ENCODE results near the gene FUBP3.

FUBP3 gene

GRCh38 chr9:130633336-130634190, 54.2 kb downstream of the FUBP3 start:
- in situ Hi-C loops (cut with HindIII; ENCODE audit: low sequenced_read_pairs) = no loop called here

- in situ Hi-C loops (cut with HindIII; ENCODE audit: low sequenced_read_pairs) = no loop called here
These were observed 54.9 kb downstream of the FUBP3 start for GRCh38 chr9:130634191-130634768.

DNA sequence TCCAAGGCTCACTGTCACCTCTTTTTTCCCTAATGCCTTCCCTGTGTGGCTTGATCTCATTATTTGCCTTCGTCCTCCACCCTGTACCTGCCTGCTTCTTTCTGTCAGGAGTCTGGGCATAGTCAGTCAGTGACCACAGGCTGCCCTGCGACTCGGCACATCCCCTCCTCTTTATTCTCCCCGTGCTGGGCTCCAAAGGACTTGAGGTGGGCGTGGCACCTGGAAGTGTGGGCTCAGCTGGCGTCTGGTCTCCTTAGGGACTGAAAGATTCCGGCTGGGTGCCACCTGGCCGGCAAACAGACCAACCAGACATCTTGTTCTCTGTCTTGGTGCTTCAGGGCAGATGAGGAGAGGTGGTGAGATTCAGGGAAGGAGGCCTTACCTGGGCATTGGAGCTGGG, 55.4 kb downstream of the FUBP3 start:
- in situ Hi-C loops (cut with HindIII; ENCODE audit: low sequenced_read_pairs) = no loop called here

DNA sequence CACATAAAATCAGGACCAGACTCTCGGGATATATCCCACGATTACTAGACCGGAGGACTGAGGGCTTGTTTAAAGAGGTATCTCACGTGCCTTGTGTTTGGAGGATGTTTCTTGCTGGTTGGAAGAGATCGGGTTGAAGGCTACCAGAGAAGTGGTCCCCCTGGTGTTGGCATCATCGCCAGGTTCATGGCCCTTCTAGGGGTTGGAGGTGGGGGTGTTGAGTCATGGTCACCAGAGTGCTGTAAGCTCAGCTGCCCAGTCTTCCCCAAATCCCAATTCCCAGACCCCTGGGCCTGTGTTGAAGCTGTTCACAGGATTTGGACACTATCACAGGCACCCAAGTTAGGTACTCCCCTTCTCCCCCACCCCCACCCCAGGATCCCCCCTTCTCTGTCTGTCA, 55.9 kb downstream of the FUBP3 start:
- in situ Hi-C loops (cut with HindIII; ENCODE audit: low sequenced_read_pairs) = no loop called here

DNA sequence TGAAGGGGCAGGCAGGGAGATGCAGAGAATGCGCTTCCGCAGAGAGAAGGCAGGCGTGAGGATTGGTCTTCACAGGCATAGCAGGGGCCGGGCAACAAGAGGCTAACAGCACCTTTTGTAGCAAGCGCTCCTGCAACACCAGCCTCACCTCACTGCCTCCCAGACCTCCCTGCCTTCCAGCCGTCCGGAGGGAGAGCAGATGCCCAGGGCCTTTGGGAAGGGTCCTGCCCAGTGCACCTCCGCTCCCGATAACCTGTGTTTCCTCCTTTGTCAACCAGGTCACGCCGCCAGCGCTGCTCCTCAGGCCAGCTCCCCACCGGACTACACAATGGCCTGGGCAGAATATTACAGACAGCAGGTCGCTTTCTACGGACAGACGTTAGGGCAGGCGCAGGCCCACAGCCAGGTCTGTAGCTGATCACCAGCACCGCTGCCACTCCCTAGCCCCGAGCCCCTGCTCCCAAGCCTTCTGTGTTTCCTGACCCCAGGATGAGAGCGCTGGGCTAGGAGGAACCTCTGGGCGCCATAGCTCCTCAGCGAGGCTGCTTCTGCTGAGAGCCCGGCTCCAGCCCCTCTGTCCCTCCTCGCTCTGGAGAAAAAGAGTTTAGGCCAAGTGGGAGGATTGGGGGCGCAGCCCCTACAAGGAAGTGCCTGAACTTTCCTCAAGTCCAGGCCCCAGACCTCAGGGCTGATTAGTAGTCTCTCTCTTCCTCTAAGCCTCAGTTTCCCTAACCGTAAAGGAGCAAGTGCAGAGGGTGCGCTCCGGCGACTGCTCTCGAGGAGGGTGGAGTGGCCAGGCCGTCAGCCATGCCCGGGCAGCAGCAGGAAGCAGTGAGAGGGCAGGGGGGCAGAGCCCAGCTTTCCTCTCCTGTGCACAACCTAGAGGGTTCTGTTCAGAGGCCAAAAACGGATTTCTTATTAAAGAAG, 56.6 kb downstream of the FUBP3 start:
- in situ Hi-C loops (cut with HindIII; ENCODE audit: low sequenced_read_pairs) = no loop called here

GRCh38 chr9:130636648-130637020, 57.3 kb downstream of the FUBP3 start:
- in situ Hi-C loops (cut with HindIII; ENCODE audit: low sequenced_read_pairs) = no loop called here

GRCh38 chr9:130638284-130639123, 59.1 kb downstream of the FUBP3 start:
- in situ Hi-C loops (cut with HindIII; ENCODE audit: low sequenced_read_pairs) = no loop called here

DNA sequence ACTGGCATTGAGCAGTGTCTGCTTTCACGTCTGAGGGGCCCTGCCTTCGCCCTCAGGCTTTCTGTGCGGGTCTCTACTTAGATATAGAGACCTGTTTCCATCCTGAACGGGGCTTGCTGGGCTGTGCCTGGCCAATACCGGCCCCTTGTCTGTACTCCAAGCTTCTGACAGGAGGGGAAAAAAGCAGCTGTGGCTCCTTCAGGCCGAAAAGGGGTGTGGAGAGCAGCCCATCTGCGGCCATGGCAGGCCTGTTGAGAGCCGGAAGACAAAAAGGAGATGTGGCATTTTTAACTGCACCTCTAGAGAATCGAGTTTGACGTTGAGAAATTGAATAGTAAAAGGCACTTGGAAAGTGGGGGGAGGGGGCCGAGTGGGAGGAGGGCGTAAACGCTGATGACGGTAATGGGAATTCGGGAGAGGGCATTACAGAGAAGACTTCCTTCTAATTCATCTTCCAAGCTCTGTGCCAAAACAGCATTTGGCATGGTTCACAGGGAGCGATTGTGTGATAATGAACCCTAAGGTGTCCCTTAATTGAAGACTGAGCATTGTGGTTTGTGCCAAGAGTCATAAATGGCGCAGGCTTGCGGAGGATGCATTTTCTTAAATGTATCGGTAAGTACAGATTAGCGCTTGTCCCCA, 59.9 kb downstream of the FUBP3 start:
- in situ Hi-C loops (cut with HindIII; ENCODE audit: low sequenced_read_pairs) = no loop called here

DNA sequence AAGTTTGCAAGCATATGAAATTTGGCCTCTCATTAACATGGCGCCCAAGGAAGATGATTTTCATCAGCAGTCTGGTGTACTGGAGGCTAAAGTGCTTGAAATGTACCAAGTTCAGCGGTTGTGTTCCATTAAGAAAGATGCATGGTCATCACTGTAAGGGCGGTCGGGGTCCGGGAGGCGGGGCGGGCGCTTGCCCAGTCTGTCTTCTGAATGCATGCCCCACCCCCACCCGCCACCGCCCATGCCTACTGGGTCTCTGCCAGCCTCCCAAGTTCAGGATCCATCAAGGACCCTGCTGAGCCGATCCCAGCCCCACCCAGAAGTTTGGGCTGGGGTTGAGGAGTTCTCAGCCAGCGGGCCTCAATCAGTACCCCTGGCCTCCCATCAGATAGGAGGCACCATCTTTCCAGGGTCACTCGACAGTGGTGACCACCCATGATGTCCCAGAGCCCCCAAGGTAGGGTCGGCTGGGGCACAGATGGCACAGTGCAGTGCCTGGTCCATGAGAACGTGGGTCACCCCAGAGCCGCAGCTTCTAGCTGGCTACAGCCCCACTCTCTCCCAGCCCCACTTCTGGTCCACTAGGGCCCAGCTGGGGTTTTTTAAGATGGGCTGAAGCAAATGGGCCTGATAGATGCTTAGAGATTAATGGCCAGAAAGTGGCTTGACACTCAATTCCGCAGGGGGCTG, 60.6 kb downstream of the FUBP3 start:
- in situ Hi-C loops (cut with HindIII; ENCODE audit: low sequenced_read_pairs) = no loop called here

- in situ Hi-C loops (cut with HindIII; ENCODE audit: low sequenced_read_pairs) = no loop called here
These were observed 61.3 kb downstream of the FUBP3 start for GRCh38 chr9:130640681-130641080.

- in situ Hi-C loops (cut with HindIII; ENCODE audit: low sequenced_read_pairs) = no loop called here
These were observed 63.5 kb downstream of the FUBP3 start for GRCh38 chr9:130642926-130643325.

DNA sequence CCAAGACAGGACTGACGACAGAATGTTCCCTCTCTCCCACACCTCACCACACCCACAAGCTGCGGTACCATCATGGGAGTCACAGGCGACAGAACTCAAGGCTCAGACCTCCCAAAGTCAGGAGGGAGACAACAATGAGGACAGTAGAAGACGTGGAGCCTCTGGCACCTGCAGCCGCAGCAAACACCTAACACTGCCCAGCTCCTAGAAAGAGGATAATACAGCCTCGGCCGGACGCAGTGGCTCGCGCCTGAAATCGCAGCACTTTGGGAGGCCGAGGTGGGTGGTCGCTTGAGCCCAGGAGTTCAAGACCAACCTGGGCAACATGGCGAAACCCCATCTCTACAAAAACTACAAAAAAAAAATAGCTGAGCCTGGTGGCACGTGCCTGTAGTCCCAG, 71.8 kb downstream of the FUBP3 start:
- in situ Hi-C loops (cut with HindIII; ENCODE audit: low sequenced_read_pairs) = no loop called here

GRCh38 chr9:130651752-130652151, 72.4 kb downstream of the FUBP3 start:
- in situ Hi-C loops (cut with HindIII; ENCODE audit: low sequenced_read_pairs) = no loop called here

DNA sequence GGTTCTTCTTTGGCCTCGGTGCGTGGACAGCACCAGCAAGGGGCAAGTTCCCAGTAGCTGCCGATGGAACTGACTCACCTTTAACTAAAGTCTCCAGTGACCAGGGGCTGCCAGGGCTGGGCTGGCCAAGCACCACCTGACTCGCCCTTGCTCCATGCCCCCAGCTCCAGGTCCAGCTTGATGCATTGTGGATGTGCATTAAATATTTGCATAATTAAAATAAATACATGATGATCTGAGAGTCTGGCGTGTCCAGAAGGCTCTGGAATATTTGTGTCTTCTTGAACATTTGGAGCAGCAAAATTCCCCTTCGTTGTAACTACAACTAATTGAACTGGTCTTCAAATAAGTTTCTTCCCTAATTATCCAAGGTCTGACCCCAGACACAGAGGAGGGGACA, 75.5 kb downstream of the FUBP3 start:
- in situ Hi-C loops (cut with HindIII; ENCODE audit: low sequenced_read_pairs) = no loop called here

DNA sequence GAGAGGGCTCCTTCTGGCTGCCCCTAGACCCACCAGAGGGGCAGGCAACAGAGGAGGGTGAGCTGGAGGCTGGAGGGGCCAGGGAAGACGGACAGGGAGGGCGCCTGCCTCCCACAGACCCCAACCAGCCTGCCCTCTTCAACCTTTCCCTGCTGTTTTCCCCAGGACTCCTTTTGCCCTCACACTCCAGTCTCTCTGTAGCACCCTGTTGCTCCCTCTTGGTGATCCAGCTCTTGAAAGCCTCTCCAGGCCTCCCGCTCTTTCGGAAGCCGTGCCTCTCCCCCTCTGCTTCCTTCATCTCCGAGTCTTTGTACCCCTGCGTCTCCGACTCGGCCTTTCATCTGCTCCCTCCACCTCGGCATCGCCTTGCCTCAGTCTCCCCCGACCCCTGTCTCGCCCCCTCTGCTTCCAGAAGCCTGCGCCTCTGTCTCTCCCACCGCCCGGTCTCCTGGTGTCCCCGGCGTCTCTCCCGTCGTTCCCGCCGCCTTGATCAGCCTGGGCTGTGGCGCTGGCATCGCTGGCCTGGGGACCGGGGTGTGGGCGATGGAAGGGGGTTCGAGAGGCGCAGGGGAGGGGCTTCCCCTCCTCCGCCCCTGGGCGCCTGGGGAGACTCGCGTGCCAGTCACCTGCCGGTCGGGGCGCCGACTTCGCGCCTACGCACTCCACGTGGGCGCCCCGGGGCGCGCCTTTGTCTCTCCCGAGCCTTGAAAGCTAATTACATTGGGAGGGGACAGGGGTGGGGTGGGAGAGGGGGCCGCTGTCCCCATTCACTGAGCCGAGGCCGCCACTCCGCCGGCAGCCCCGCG, 79.7 kb downstream of the FUBP3 start:
- in situ Hi-C loops (cut with HindIII; ENCODE audit: low sequenced_read_pairs) = no loop called here

GRCh38 chr9:130659699-130660248, 80.4 kb downstream of the FUBP3 start:
- in situ Hi-C loops (cut with HindIII; ENCODE audit: low sequenced_read_pairs) = no loop called here

- in situ Hi-C loops (cut with HindIII; ENCODE audit: low sequenced_read_pairs) = no loop called here
These were observed 80.9 kb downstream of the FUBP3 start for GRCh38 chr9:130660326-130660682.

DNA sequence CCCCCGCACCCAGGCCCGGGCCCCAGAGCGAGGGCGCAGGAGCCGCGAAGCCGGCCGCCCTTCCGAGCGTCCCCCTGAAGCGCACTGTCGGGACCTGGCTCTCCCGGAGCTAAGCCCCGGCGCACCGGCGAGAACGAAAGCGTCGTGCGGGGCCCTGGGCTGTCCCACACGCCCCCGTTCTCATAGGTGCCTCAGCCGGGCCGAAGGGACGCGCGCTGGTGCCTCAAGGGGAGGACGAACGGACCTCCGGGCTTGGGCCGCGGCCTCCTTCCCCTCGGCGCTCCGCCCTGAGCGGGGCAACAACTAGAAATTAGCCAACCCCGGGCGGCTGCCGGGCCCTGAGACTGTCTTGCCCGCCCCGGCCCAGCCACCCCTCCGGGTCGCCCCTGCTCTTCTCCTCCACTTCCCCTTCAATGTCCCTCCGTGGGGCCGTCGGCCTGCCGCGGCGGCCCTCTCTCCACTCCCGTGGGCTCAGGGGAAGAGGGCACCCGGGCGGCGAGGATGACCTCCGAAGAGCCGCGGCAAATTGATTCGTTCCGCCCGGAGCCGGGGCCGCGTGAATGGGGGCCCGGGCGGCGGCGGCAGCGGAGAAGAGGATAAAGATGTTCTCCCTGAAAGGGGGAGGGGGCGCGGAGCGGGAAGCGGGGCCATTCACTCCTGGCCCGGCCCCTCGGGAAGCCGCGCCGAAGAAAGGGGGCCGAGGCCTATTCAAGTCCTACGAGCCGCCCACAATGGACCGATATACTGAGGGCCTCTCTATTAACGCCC, 81.5 kb downstream of the FUBP3 start:
- in situ Hi-C loops (cut with HindIII; ENCODE audit: low sequenced_read_pairs) = no loop called here

Data from DLD1 (cell line).